Left lung (tissue), 10 donors: ENCODE measurements around the gene TMEM35B. TPM values are rescaled to one million over a fixed set of nuclear protein-coding genes. Genes with fewer than 3 reads are reported as not detected.

Source experiments
- ATAC-seq: fragments of 200-7000 bp; cut with Tn5 transposase; one replicate; pipeline ENCODE4 v1.9.1; 2020; ENCODE audit warnings: moderate library complexity
- DNase-seq, 4 donors: peaks; one replicate each; pipeline ENCODE4 v3.0.0-alpha.2; 2013 to 2020
- H3K27ac ChIP-seq, 2 donors: fragments of 200-600 bp; sonication (generic) in 1 of 2; one replicate each; pipeline versions ENCODE4 v1.5.0 to v1.8.0; 2020 to 2021
- H3K27me3 ChIP-seq, 2 donors: fragments of 200-600 bp; sonication (generic) in 1 of 2; one replicate each; pipeline versions ENCODE4 v1.5.0 to v1.8.0; 2020 to 2021
- H3K36me3 ChIP-seq, 2 donors: fragments of 200-600 bp; sonication (generic) in 1 of 2; one replicate each; pipeline versions ENCODE4 v1.5.0 to v1.8.0; 2020 to 2021
- H3K4me1 ChIP-seq, 2 donors: fragments of 200-600 bp; one replicate each; pipeline ENCODE4 v1.8.0; 2021
- H3K4me3 ChIP-seq, 2 donors: fragments of 200-600 bp; sonication (generic) in 1 of 2; one replicate each; pipeline versions ENCODE4 v1.5.0 to v1.8.0; 2020 to 2021; ENCODE audit warnings: mild to moderate bottlenecking in 1 of 2
- H3K9me3 ChIP-seq, 2 donors: fragments of 200-600 bp; sonication (generic) in 1 of 2; one replicate each; pipeline versions ENCODE4 v1.5.0 to v1.8.0; 2020 to 2021
- CTCF ChIP-seq, 2 donors: fragments of 200-600 bp; sonication (generic) in 1 of 2; IDR thresholded peaks; one replicate each; pipeline versions ENCODE4 v1.5.0 to v1.8.0; 2021; ENCODE audit warnings: antibody characterized with exemption in 2 of 2
- intact Hi-C, 2 donors: fragments of 100-400 bp; cut with DNase I; formaldehyde crosslinking; loops; one replicate each; pipeline versions ENCODE4 v1.11.2 to v1.14.2; 2022
- polyA plus RNA-seq, 6 donors: library from polyadenylated mRNA; unstranded; fragments of 120-200 nt; gene quantifications; one replicate each; pipeline ENCODE4 v1.2.1, GENCODE V29; 2013; ENCODE audit not compliant: insufficient read length in 6 of 6
- total RNA-seq, 2 donors: library from RNA; stranded (reverse); fragmentation: NEBNext Ultra II Directional; extraction: Animal tissue kit (Norgen Biotek cat#: 25700); gene quantifications; one replicate each; pipeline ENCODE4 v1.2.1, GENCODE V29; 2021
- donor health status: DM: no; HTN: yes; CAD: no.
- donor health status: DM: no; HTN: no; CAD: no.

The TMEM35B gene
- total and polyA plus RNA-seq, 8 donors: 28.1 to 43.1 (median 30.0) TPM

DNA sequence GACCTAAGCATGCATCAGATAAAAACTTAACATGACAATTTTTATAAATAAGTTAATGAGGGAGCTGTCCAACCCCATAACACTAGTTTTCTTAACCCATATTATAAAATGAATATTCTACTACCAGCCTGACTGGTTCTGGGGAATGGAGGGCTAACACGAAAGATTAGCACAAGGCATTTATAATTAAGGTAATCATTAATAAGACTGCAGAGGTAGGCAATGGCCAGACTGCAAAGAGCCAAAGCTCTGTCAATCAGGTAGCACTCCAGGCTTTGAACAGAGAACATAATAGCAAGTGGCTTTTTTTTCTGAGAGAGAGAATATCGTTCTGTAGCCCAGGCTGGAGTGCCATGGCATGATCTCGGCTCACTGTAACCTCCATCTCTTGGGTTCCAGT is 20.6 kb upstream of the TMEM35B start:
- TF ChIP-seq CTCF (IDR thresholded peaks at IDR 0.05): no peak
- no peaks in the 10 kb centered on the region for H3K4me1 ChIP-seq
- ATAC-seq: no peak
- H3K4me3 ChIP-seq: no peak overlapping the region
- no peaks in the 10 kb centered on the region for H3K27me3 ChIP-seq
- no peaks in the 10 kb centered on the region for H3K9me3 ChIP-seq
- peak in 1 of 4 donors; percentile 10 for DNase-seq
- intact Hi-C loops: no loop called here
- H3K27ac ChIP-seq: no peak overlapping the region
- H3K36me3 ChIP-seq: peaks cover 0 to 90% of the 10 kb centered on the region in 2 donors

GRCh38 chr1:35001743-35002142 is 16.6 kb upstream of the TMEM35B start:
- TF ChIP-seq CTCF (IDR thresholded peaks at IDR 0.05): no peak
- Histone ChIP-seq H3K27ac (no peak overlapping the region), H3K4me1 (no peaks in the 10 kb centered on the region), H3K27me3 (no peaks in the 10 kb centered on the region), H3K4me3 (no peak overlapping the region), H3K9me3 (no peaks in the 10 kb centered on the region), H3K36me3 (peaks cover 0 to 84% of the 10 kb centered on the region in 2 donors)
- intact Hi-C loops: no loop called here
- DNase-seq (no peak), ATAC-seq (no peak)

- TF ChIP-seq CTCF (IDR thresholded peaks at IDR 0.05): no peak
Observed at GRCh38 chr1:34994878-34995277, 9.7 kb upstream of the TMEM35B start.

DNA sequence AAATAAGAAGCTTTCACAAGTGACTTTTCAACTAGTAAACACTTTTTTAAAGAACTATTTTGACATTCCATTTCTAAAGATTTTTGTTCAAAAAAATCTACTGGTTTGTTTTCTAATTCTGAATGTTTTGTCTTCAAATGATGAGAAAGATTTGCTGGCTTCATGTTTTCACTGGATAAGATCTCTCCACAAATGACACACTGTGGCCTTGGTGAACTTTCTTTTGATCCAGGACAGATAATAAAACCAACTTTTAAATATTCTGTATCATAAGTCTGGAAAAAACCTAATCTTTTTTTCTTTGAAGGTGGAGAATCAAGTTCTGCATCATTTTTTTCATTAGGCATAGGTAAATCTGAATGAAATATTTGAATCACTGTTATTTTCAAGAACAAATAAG is 3.4 kb upstream of the TMEM35B start:
- Histone ChIP-seq H3K4me3 (no peak overlapping the region), H3K27me3 (no peaks in the 10 kb centered on the region), H3K9me3 (no peaks in the 10 kb centered on the region), H3K27ac (no peak overlapping the region), H3K4me1 (peaks cover 15 to 24% of the 10 kb centered on the region in 2 donors), H3K36me3 (peaks cover 3 to 31% of the 10 kb centered on the region in 2 donors)
- DNase-seq (no peak), ATAC-seq (no peak)
- intact Hi-C loops: no loop called here
- TF ChIP-seq CTCF (IDR thresholded peaks at IDR 0.05): no peak

More at GRCh38 chr1:34994878-34995277, 9.7 kb upstream of the TMEM35B start:
- Histone ChIP-seq H3K4me3 (no peak overlapping the region), H3K9me3 (no peaks in the 10 kb centered on the region), H3K36me3 (peaks cover 3 to 46% of the 10 kb centered on the region in 2 donors), H3K27me3 (no peaks in the 10 kb centered on the region), H3K27ac (no peak overlapping the region), H3K4me1 (no peaks in the 10 kb centered on the region)
- no peak for DNase-seq
- intact Hi-C loops: no loop called here
- no peak for ATAC-seq

- no peak overlapping the region for H3K27ac ChIP-seq
- DNase-seq (no peak), ATAC-seq (no peak)
- peaks cover 16 to 28% of the 10 kb centered on the region in 2 donors for H3K4me1 ChIP-seq
- H3K9me3 ChIP-seq: no peaks in the 10 kb centered on the region
- no peaks in the 10 kb centered on the region for H3K27me3 ChIP-seq
- H3K36me3 ChIP-seq: peaks cover 3 to 31% of the 10 kb centered on the region in 2 donors
- no peak overlapping the region for H3K4me3 ChIP-seq
- intact Hi-C loops: no loop called here
- TF ChIP-seq CTCF (IDR thresholded peaks at IDR 0.05): no peak
Observed at GRCh38 chr1:34988147-34988546, 3.0 kb upstream of the TMEM35B start.
